Pons (tissue), 1 donor: Measurements from ENCODE around the gene FNDC3A.

ENCODE experiments used
- DNase-seq: peaks from one replicate; pipeline ENCODE4 v3.0.0-alpha.2; 2016; ENCODE audit warnings: low spot score

FNDC3A gene

DNA sequence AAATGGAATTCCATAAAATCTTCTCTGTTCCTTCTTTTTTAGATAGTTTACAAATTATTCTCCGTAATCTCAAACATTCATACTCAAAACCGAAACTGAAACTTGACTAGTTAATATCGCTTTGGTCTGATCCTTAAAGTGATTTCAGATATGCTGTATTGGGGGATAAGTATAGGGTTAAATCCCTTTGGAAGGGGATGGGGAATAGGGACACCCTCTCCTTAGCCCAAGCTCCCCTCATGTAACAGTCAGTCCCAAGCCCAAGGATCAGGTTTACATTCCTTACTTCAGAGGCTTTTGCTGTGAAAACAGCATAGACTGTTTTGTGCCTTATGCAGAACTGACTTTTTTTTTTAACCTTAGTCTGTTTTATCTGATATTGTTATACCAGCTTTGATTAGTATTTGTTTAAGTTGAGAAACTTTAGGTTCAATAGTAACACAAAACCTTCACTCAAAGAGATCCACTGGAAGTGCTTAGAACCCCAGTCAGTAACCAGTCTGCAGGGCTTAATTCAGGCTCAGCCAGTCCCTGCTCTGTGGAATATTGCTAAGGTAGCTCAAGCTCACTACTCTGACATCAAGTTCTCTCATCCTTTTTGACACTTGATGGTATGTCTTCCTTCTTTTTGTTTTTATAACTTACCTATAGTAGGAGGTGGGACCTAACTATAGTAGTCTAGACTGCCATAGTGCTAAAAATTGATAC, 282.5 kb downstream of the FNDC3A start:
- DNase-seq, result no peak
